Measurements from ENCODE around the gene PRR11. TPM values are rescaled to one million over a fixed set of nuclear protein-coding genes. Genes with fewer than 3 reads are reported as not detected.
"Not testable (repeated sequence)": the region's sequence is repeated elsewhere in the genome, so short reads cannot be mapped to it uniquely, and the experiment has no call there.

PRR11 gene
- total RNA-seq, result 1 to 10 TPM; 2.9 to 8.4 TPM
- long read RNA-seq, partial matches to known transcripts, result 1 of 1 reads
- long read RNA-seq, other reads (novel, unspliced or antisense), result 0 of 1 reads

GRCh38 chr17:59155439-59156177 lies at the start of gene PRR11:
Gene PRR11 (plus strand): TSS chr17:59155746. CDS start chr17:59169753, 14,007 bp downstream.
- peak; percentile 92 to 98 for DNase-seq
- intact Hi-C loops (cut with DNase I, micrococcal nuclease), result no loop called here

GRCh38 chr17:59105852-59106462 lies 49.6 kb upstream of the PRR11 start:
- intact Hi-C loops (cut with DNase I, micrococcal nuclease), result no loop called here
- ATAC-seq (peak; percentile 58), DNase-seq (peak; percentile 65 to 79)

More at GRCh38 chr17:59155439-59156177, at the start of gene PRR11:
- peak; percentile 86 for ATAC-seq

GRCh38 chr17:59106463-59107305 lies 48.9 kb upstream of the PRR11 start, which contains the start of gene TRIM37:
Gene TRIM37 (minus strand): TSS chr17:59106880. CDS start chr17:59106461, 419 bp downstream.
- ATAC-seq (peak; percentile 94), DNase-seq (peak; percentile 98)
- intact Hi-C loops (cut with DNase I, micrococcal nuclease), result no loop called here

DNA sequence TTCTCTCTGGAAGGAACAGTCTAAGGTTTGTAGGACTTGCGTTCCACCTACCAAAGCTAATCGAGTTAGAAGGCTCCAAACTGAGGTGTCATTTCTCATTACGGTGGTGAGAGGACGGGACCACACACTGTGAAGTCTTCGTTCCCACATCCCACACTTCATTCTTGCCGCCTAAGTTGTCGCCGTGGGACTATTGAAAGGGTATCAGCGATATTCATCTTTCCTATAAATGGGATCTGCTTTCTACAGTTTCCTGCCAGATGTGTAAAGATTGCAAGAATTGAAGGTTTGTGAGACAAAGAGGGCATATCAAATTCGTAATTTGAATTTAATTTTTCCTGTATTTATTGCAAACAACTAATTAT lies 48.3 kb upstream of the PRR11 start:
- no peak for DNase-seq
- intact Hi-C loops (cut with DNase I, micrococcal nuclease), result no loop called here
- no peak for ATAC-seq

- no peak for DNase-seq
- intact Hi-C loops (cut with DNase I, micrococcal nuclease), result no loop called here
Measured at GRCh38 chr17:59108400-59109102, 47.0 kb upstream of the PRR11 start.

GRCh38 chr17:59110973-59111372 lies 44.6 kb upstream of the PRR11 start:
- intact Hi-C loops (cut with DNase I, micrococcal nuclease), result no loop called here
- ATAC-seq, result no peak
- no peak for DNase-seq

More at GRCh38 chr17:59108400-59109102, 47.0 kb upstream of the PRR11 start:
- ATAC-seq, result no peak

GRCh38 chr17:59111539-59111938 lies 44.0 kb upstream of the PRR11 start:
- intact Hi-C loops (cut with DNase I, micrococcal nuclease), result no loop called here
- no peak for DNase-seq
- no peak for ATAC-seq

- ATAC-seq, result no peak
- intact Hi-C loops (cut with DNase I, micrococcal nuclease), result no loop called here
- DNase-seq, result no peak
Measured at GRCh38 chr17:59115474-59115873, 40.1 kb upstream of the PRR11 start.

- intact Hi-C loops (cut with DNase I, micrococcal nuclease), result no loop called here
- DNase-seq (no peak), ATAC-seq (no peak)
Measured at GRCh38 chr17:59121901-59122480, 33.6 kb upstream of the PRR11 start.

DNA sequence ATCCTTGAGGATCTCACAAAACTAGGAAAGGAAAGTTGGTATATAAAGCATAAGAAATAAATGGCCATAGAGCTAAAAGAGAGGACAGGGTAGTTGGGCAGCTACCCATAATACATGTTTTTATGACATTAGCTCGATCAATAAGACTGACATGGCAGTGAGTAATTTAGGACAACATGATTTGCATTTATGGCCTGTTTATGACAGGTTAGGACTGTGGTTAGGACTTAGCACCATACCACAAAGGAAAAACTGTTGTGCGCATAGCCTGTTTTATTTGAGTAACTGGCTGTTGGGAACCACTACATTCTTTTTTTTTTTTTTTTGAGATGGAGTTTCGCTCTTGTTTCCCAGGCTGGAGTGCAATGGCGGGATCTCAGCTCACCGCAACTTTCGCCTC lies 30.9 kb upstream of the PRR11 start:
- ATAC-seq (peak; percentile 95), DNase-seq (no peak)
- intact Hi-C loops (cut with DNase I, micrococcal nuclease), result no loop called here

DNA sequence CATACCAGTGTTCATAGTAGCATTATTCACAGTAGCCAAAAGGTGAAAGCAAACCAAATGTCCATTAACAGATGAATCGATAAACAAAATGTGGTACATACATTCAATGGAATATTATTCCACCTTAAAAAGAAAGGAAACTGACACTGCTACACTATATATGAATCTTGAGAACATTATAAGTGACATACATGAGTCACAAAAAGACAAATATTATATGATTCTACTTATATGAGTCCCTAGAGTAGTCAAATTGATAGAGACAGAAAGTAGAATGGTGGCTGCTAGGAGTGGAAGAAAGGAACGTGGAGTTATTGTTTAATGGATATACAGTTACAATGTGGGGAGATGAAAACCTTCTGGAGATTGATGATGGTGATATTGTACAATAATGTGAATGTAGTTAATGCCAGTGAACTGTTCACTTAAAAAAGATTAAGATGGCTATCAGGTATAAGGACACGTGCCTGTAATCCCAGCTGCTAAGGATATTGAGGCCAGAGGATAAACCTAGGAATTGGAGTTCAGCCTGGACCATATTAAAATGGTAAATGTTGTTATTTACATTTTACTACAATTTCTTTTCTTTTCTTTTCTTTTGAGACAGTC lies 28.6 kb upstream of the PRR11 start:
- intact Hi-C loops (cut with DNase I, micrococcal nuclease), result no loop called here
- DNase-seq (no peak), ATAC-seq (no peak)

- no peak for DNase-seq
- ATAC-seq, result no peak
- intact Hi-C loops (cut with DNase I, micrococcal nuclease), result no loop called here
Measured at GRCh38 chr17:59129814-59130213, 25.7 kb upstream of the PRR11 start.

GRCh38 chr17:59131131-59131530 lies 24.4 kb upstream of the PRR11 start:
- intact Hi-C loops (cut with DNase I, micrococcal nuclease), result no loop called here
- DNase-seq (no peak), ATAC-seq (no peak)

- intact Hi-C loops (cut with DNase I, micrococcal nuclease); DNase-seq; ATAC-seq: not testable (repeated sequence)
Measured at GRCh38 chr17:59138339-59138738, 17.2 kb upstream of the PRR11 start.

DNA sequence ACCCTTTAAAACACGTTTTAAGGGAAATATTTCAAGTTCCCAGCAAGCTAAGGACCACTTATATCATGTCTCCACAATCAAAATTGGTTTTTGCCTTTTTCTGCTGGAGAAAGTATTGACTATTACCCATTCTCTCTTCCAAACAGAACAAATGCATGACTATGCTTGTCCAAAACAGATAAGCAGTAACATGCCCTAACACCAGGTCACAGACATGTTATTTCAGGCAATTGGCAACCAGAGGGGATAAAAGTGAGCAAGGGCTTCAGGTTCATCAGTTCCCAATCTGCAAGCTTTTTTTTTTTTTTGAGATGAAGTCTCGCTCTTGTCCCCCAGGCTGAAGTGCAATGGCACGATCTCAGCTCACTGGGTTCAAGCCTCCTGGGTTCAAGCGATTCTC lies 15.6 kb upstream of the PRR11 start:
- ATAC-seq (no peak), DNase-seq (no peak)
- intact Hi-C loops (cut with DNase I, micrococcal nuclease), result no loop called here

GRCh38 chr17:59141860-59142259 lies 13.7 kb upstream of the PRR11 start:
- intact Hi-C loops (cut with DNase I, micrococcal nuclease), result no loop called here
- ATAC-seq, result no peak
- no peak for DNase-seq

- intact Hi-C loops (cut with DNase I, micrococcal nuclease), result no loop called here
- DNase-seq (no peak), ATAC-seq (no peak)
Measured at GRCh38 chr17:59145571-59146096, 9.9 kb upstream of the PRR11 start.

- ATAC-seq (no peak), DNase-seq (no peak)
- intact Hi-C loops (cut with DNase I, micrococcal nuclease), result no loop called here
Measured at GRCh38 chr17:59149051-59149450, 6.5 kb upstream of the PRR11 start.

Measured in left colon (tissue), 2 donors.